HEK293T (cell line): ENCODE results near the gene FLRT2.

Experiments used
- CTCF ChIA-PET: fragments of 350-600 bp; formaldehyde crosslinking; extraction: SDS; loops from one replicate; lab custom pipeline; 2021; ENCODE audit warnings: antibody characterized with exemption, inconsistent platforms; lab: Yijun Ruan, JAX
- POLR2A ChIA-PET: fragments of 350-600 bp; formaldehyde crosslinking; extraction: SDS; loops from one replicate; lab custom pipeline; 2020; ENCODE audit warnings: antibody characterized with exemption, inconsistent platforms; lab: Yijun Ruan, JAX
- DNase-seq: peaks from one replicate; pipeline ENCODE4 v3.0.0; 2012; ENCODE audit warnings: mixed read lengths; ENCODE audit errors: extremely low spot score
- ARNT ChIP-seq: fragments of 450-650 bp; IDR thresholded peaks from 2 replicates; pipeline ENCODE4 v1.6.1; 2017; ENCODE audit warnings: mild to moderate bottlenecking
- BHLHE40 ChIP-seq: fragments of 450-650 bp; IDR thresholded peaks from 2 replicates; pipeline ENCODE4 v1.6.1; 2016; ENCODE audit warnings: mild to moderate bottlenecking, moderate library complexity, borderline replicate concordance
- CTBP1 ChIP-seq: fragments of 450-650 bp; IDR thresholded peaks from 2 replicates; pipeline ENCODE4 v1.6.1; 2016; ENCODE audit warnings: borderline replicate concordance
- ELF4 ChIP-seq: fragments of 450-650 bp; IDR thresholded peaks from 2 replicates; pipeline ENCODE4 v1.6.1; 2017; ENCODE audit warnings: antibody characterized with exemption
- FOXA1 ChIP-seq: fragments of 450-650 bp; IDR thresholded peaks from 2 replicates; pipeline ENCODE4 v1.6.1; 2016; ENCODE audit warnings: mild to moderate bottlenecking
- FOXK2 ChIP-seq: fragments of 450-650 bp; IDR thresholded peaks from 2 replicates; pipeline ENCODE4 v1.6.1; 2016; ENCODE audit warnings: mild to moderate bottlenecking
- FOXM1 ChIP-seq: fragments of 450-650 bp; IDR thresholded peaks from 2 replicates; pipeline ENCODE4 v1.6.1; 2017; ENCODE audit warnings: mild to moderate bottlenecking, borderline replicate concordance
- HDGF ChIP-seq: fragments of 450-650 bp; IDR thresholded peaks from 2 replicates; pipeline ENCODE4 v1.6.1; 2017; ENCODE audit warnings: antibody characterized with exemption, borderline replicate concordance
- L3MBTL2 ChIP-seq: fragments of 450-650 bp; conservative IDR thresholded peaks from 2 replicates; pipeline ENCODE4 v1.6.1; 2016; ENCODE audit warnings: mild to moderate bottlenecking
- LEF1 ChIP-seq: fragments of 450-650 bp; IDR thresholded peaks from 2 replicates; pipeline ENCODE4 v1.6.1; 2017; ENCODE audit warnings: mild to moderate bottlenecking, borderline replicate concordance
- NFRKB ChIP-seq: fragments of 450-650 bp; IDR thresholded peaks from 2 replicates; pipeline ENCODE4 v1.6.1; 2016; ENCODE audit warnings: mild to moderate bottlenecking, moderate library complexity
- PKNOX1 ChIP-seq: fragments of 450-650 bp; IDR thresholded peaks from 2 replicates; pipeline ENCODE4 v1.6.1; 2016
- SP1 ChIP-seq: fragments of 450-650 bp; IDR thresholded peaks from 2 replicates; pipeline ENCODE4 v1.6.1; 2017
- SUZ12 ChIP-seq: fragments of 450-650 bp; IDR thresholded peaks from 2 replicates; pipeline ENCODE4 v1.6.1; 2016; ENCODE audit warnings: mild to moderate bottlenecking
- TARDBP ChIP-seq: fragments of 450-650 bp; IDR thresholded peaks from 2 replicates; pipeline ENCODE4 v1.6.1; 2016
- ZNF384 ChIP-seq: fragments of 450-650 bp; IDR thresholded peaks from 2 replicates; pipeline ENCODE4 v1.6.1; 2016

FLRT2 gene

GRCh38 chr14:85530626-85531025 lies 682 bp downstream of the FLRT2 start:
- ChIA-PET POLR2A (no interaction called here), CTCF (no interaction called here)
- TF ChIP-seq LEF1 (no peak), L3MBTL2 (no peak), NFRKB (no peak), SP1 (no peak)
- no peak for DNase-seq

DNA sequence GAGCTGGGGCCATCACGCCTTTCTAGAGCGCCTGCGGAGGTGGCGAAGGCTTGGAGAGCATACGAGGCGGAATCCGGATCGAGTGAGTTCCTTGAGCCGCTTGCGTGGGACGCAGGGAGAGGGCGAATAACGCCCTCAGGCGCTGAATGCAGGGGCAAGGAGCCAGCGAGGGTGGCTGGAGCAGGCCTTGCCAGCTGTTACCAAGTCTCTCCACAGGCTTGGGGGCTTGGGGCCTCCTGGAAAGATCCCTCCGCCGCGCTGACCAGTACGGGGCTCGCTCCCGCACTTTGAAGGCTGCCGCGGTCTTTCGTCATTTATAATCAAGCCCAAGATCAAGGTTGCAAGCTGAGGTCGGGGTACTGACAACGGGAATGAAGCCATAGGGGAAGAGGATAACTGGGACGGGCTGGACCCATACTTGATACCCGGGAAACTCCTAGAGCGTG lies 1.2 kb downstream of the FLRT2 start:
- DNase-seq: no peak
- ChIA-PET CTCF (no interaction called here), POLR2A (no interaction called here)
- TF ChIP-seq SP1: no peak
- TF ChIP-seq HDGF: no peak
- TF ChIP-seq FOXA1: no peak
- no peak for TF ChIP-seq BHLHE40
- TF ChIP-seq L3MBTL2: no peak
- no peak for TF ChIP-seq FOXK2

GRCh38 chr14:85531587-85532373 lies 1.8 kb downstream of the FLRT2 start:
- TF ChIP-seq PKNOX1: no peak
- TF ChIP-seq L3MBTL2: no peak
- no peak for TF ChIP-seq FOXK2
- no peak for TF ChIP-seq NFRKB
- TF ChIP-seq ELF4: no peak
- no peak for TF ChIP-seq SUZ12
- TF ChIP-seq SP1: no peak
- TF ChIP-seq ARNT: no peak
- TF ChIP-seq LEF1: no peak
- no peak for TF ChIP-seq BHLHE40
- no peak for TF ChIP-seq ZNF384
- no peak for TF ChIP-seq FOXA1
- TF ChIP-seq TARDBP: no peak
- TF ChIP-seq HDGF: no peak
- no peak for TF ChIP-seq CTBP1
- no peak for TF ChIP-seq FOXM1
- DNase-seq: no peak
- POLR2A ChIA-PET: no interaction called here
- CTCF ChIA-PET: no interaction called here

- POLR2A ChIA-PET: no interaction called here
- DNase-seq: no peak
- CTCF ChIA-PET: no interaction called here
- TF ChIP-seq SP1 (no peak), ZNF384 (no peak), ARNT (no peak), ELF4 (no peak), CTBP1 (no peak), SUZ12 (no peak), FOXA1 (no peak), L3MBTL2 (no peak), TARDBP (no peak), BHLHE40 (no peak), PKNOX1 (no peak), FOXM1 (no peak), FOXK2 (no peak)
These were observed 2.6 kb downstream of the FLRT2 start for GRCh38 chr14:85532374-85533022.

GRCh38 chr14:85533023-85533860 lies 3.3 kb downstream of the FLRT2 start:
- ChIA-PET POLR2A (no interaction called here), CTCF (no interaction called here)
- no peak for DNase-seq
- TF ChIP-seq TARDBP: no peak

DNA sequence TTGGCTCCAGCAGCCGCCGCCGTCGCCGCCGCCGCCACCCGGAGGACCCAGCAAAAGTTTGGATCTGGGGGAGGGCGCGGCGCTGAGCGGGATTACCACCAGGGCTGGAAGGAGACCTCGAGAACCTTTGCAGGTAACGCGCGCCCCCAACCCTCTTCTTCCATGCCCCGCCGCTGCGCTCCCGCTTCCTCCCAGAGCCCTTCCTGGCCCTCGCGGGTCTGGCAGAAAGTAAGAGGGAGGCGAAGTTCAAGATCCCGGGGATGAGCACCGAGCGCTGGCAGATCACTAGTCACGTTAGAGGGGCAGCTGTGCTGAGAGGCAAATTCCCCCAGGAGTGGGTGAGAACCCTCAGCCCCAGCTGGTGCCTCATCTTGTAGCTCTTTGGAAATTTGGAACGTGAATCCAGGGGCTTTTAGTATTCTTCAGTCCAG lies 3.9 kb downstream of the FLRT2 start:
- ChIA-PET CTCF (no interaction called here), POLR2A (no interaction called here)
- TF ChIP-seq ELF4 (no peak), L3MBTL2 (no peak), CTBP1 (no peak), SUZ12 (no peak), FOXM1 (no peak), LEF1 (no peak), ZNF384 (no peak), PKNOX1 (no peak), BHLHE40 (no peak), ARNT (no peak), FOXK2 (no peak), HDGF (no peak), SP1 (no peak), TARDBP (no peak), NFRKB (no peak), FOXA1 (no peak)
- DNase-seq: no peak
